IPS DF 6.9 (cell line): ENCODE measurements around the gene CNPY4.

Experiments
- DNase-seq: peaks from one replicate; pipeline ENCODE4 v3.0.0-alpha.2; 2013; ENCODE audit warnings: low read depth, low spot score
- H3K27ac ChIP-seq: one replicate; pipeline ENCODE4 v1.5.1; 2013; ENCODE audit warnings: low read length, control low read depth
- H3K27me3 ChIP-seq: 2 replicates; pipeline ENCODE4 v1.6.1; 2013; ENCODE audit warnings: mild to moderate bottlenecking, low read length; ENCODE audit not compliant: control insufficient read depth, insufficient read depth
- H3K36me3 ChIP-seq: 2 replicates; pipeline ENCODE4 v1.6.1; 2013; ENCODE audit warnings: low read length; ENCODE audit not compliant: control insufficient read depth, insufficient read depth
- H3K4me1 ChIP-seq: 2 replicates; pipeline ENCODE4 v1.6.1; 2013; ENCODE audit warnings: low read length; ENCODE audit not compliant: control insufficient read depth, insufficient read depth
- H3K4me3 ChIP-seq: 2 replicates; pipeline ENCODE4 v1.5.1; 2013; ENCODE audit warnings: mild to moderate bottlenecking, low read length
- H3K9me3 ChIP-seq: 2 replicates; pipeline ENCODE4 v1.6.1; 2013; ENCODE audit warnings: low read length, inconsistent platforms; ENCODE audit not compliant: control insufficient read depth, insufficient read depth
- WGBS: extraction: QIAGEN DNeasy Blood & Tissue Kit; methylation state at CpG from one replicate; pipeline ENCODE4 v1.1.7; 2013; ENCODE audit warnings: mixed read lengths, missing lambda C conversion rate; ENCODE audit not compliant: insufficient read length, insufficient coverage; 5-methylcytosine and 5-hydroxymethylcytosine counted together

CNPY4 gene

DNA sequence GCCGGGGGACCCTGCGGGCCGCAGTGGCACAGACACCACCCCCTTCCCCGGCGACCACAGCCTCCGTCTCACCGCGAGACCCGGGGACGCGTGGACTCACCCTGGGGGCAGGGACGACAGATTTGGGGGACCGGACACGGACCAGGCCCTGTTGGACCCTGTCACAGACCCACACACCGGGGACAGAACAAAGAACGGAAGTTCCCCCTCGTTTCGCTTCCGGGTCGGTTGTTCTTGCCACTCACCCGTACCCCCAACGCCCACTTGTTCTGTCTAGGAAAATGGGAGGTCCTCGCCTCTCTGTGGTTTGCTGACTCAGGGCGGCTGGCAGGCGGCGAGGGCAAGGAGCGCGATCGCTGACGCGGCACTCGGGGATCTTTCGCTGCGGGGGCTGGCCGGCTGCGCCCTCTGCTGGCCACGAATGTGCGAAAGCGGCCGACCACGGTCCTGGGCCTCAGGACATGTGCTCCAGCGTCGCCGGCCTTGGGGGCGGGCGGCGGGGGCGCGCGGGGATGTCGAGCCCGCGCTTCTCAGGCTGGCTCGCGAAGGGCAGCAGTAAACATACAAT is 37.8 kb upstream of the CNPY4 start, which contains the start of gene ZNF3:
TSS of gene ZNF3 (minus strand) at position 189 of the 568 bp plus-strand sequence. CDS start 4,366 bp downstream, outside the sequence.
- DNase-seq: peak; percentile 98
- H3K4me3 ChIP-seq: peak within 1 kb of the TSS; percentile 96
- WGBS: no CpG with 5 or more reads among the region's 55 CpGs

DNA sequence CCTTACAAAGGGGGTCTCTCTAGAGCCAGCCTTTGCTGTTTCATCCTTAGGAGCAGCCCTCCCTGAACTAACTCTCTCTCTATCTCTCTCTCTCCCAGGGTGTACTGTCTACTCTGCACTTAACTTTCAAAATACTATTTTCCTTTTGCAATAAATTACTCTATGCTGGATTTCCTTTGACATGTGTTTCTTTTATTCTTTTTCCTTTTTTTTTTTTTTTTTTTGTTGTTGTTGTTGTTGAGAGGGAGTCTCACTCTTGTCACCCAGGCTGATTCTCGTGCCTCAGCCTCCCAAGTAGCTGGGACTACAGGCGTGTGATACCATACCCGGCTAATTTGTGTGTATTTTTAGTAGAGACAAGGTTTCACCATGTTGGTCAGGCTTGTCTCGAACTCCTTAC is 36.5 kb upstream of the CNPY4 start:
- no peak for DNase-seq
- no peak overlapping the region for H3K4me3 ChIP-seq
- H3K9me3 ChIP-seq: no peaks in the 10 kb centered on the region
- no peaks in the 10 kb centered on the region for H3K27me3 ChIP-seq
- WGBS: no CpG with 5 or more reads among the region's 4 CpGs
- peaks cover 3% of the 10 kb centered on the region; the same call in 1 of the 2 replicates for H3K4me1 ChIP-seq
- no peak overlapping the region for H3K27ac ChIP-seq
- H3K36me3 ChIP-seq: peaks cover 4% of the 10 kb centered on the region; the same call in 1 of the 2 replicates

More for the DNA sequence above, 37.8 kb upstream of the CNPY4 start, which contains the start of gene ZNF3:
- peaks cover 10% of the 10 kb centered on the region; the same call in 1 of the 2 replicates for H3K36me3 ChIP-seq
- no peaks in the 10 kb centered on the region for H3K9me3 ChIP-seq
- no peak within 1 kb of the TSS for H3K27ac ChIP-seq
- no peaks in the 10 kb centered on the region for H3K27me3 ChIP-seq
- peaks cover 3% of the 10 kb centered on the region; the same call in 1 of the 2 replicates for H3K4me1 ChIP-seq

DNA sequence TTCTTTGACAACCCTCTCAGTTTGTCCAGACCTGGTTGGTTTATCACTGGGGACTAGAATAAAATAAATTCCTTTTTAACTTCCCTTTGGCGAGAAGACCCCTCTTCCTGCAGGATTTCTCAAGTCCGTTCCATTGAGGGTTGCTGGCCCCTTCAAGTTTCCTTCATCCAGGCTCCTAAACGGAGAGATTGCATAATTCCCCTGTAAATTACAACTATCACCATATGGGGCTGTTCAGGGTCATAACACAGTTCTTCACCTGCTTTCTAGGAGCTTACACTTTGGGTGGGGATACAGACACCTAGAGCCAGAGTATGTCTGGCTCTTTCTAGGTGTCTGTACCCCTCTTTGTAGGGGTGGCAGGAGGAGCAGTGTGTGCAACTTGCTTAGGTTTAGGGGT is 33.9 kb upstream of the CNPY4 start:
- Histone ChIP-seq H3K9me3 (no peaks in the 10 kb centered on the region), H3K27me3 (no peaks in the 10 kb centered on the region), H3K4me3 (no peak overlapping the region), H3K4me1 (no peaks in the 10 kb centered on the region), H3K27ac (no peak overlapping the region), H3K36me3 (peaks cover 3% of the 10 kb centered on the region; the same call in 1 of the 2 replicates)
- DNase-seq: no peak
- no CpG with 5 or more reads among the region's 3 CpGs for WGBS

DNA sequence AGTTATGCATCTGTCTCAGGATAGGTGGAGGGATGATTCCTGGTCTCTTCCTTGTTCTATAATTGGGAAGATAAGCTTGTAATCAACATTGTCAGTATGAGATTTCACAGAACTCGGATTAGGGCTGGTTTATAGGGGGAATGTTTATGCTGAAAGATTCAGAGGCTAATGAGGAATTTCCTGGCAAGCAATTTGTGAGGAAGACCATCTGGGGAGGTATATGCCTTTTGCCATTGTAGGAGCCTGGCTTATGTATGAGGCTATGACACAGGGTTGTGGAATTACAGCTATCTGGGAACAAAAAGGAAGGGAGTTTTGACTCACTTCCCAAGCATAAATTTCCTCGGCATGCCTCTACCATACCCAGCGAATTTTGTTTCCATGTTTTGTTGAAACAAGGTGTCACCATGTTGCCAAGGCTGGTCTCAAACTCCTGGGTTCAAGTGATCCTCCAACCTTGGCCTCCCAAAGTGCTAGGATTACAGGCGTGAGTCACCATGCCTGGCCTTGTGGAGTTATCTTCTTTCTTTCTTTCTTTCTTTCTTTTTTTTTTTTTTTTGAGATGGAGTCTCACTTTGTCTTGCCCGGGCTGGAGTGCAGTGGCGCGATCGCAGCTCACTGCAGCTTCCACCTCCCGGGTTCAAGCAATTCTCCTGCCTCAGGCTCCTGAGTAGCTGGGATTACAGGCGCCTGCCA is 32.2 kb upstream of the CNPY4 start:
- no peaks in the 10 kb centered on the region for H3K9me3 ChIP-seq
- H3K27me3 ChIP-seq: no peaks in the 10 kb centered on the region
- peaks cover 17% of the 10 kb centered on the region; the same call in 1 of the 2 replicates for H3K36me3 ChIP-seq
- no CpG with 5 or more reads among the region's 10 CpGs for WGBS
- no peak for DNase-seq
- no peaks in the 10 kb centered on the region for H3K4me1 ChIP-seq
- H3K4me3 ChIP-seq: no peak overlapping the region
- H3K27ac ChIP-seq: no peak overlapping the region

DNA sequence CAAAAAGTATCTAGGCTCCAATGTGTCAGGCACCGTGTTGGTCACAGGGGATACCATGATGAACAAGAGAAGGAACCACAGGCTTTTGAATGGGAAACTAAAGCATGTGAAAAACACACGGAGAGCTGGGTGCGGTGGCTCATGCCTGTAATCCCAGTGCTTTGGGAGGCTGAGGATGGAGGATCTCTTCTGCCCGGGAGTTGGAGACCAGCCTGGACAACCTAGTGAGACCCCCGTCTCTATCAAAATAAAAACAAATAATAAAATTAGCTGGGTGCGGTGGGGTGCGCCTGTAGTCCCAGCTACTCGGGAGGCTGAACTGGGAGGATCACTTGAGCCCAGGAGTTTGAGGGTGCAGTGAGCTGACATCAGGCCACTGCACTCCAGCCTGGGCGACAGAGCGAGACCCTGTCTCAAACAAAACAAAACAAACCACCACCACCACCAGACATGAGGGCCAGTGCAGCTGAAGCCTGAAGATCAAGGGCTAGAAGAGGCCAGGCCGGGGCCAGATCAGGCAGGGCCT is 31.3 kb upstream of the CNPY4 start:
- Histone ChIP-seq H3K4me3 (peak overlapping the region; percentile 88; the same call in 1 of the 2 replicates), H3K36me3 (peaks cover 26% of the 10 kb centered on the region), H3K27me3 (no peaks in the 10 kb centered on the region), H3K4me1 (no peaks in the 10 kb centered on the region), H3K27ac (no peak overlapping the region), H3K9me3 (no peaks in the 10 kb centered on the region)
- no CpG with 5 or more reads among the region's 11 CpGs for WGBS
- no peak for DNase-seq

DNA sequence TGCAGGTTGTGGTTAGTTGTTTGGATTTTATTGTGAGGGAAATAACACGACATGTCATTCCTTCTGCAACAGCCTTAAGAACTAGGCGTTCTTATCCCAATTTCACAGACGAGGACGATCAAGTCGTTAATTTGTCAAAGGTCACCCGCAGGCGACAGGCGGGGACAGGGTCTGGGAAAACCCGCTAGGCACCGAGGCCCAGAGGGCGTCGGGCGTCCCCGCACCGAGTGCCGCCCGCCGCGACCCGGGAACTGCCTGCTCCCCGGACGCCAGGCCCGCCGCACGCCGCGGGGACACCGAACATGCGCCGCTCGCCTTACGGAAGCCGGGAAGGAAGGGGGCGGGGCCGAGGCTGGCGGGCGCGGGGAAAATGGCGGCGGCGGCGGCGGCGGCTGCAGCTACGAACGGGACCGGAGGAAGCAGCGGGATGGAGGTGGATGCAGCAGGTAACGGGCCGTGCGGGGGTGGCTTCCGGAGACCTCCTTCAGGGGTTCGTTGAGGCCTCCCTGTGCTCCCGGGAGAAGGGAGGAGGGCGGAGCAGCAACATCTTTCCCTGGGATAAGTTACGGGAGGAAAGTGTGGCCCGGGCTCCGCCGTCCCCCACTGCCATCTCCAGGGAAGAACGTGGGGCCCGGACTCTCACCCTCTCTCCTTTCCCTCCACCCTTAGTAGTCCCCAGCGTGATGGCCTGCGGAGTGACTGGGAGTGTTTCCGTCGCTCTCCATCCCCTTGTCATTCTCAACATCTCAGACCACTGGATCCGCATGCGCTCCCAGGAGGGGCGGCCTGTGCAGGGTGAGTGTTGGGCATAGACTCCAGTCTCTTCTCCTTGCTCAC is 30.6 kb upstream of the CNPY4 start, which contains the start of gene COPS6:
TSS of gene COPS6 (plus strand) at position 349 of the 837 bp plus-strand sequence. CDS start at position 371, 22 bp downstream.
- no peak for DNase-seq

DNA sequence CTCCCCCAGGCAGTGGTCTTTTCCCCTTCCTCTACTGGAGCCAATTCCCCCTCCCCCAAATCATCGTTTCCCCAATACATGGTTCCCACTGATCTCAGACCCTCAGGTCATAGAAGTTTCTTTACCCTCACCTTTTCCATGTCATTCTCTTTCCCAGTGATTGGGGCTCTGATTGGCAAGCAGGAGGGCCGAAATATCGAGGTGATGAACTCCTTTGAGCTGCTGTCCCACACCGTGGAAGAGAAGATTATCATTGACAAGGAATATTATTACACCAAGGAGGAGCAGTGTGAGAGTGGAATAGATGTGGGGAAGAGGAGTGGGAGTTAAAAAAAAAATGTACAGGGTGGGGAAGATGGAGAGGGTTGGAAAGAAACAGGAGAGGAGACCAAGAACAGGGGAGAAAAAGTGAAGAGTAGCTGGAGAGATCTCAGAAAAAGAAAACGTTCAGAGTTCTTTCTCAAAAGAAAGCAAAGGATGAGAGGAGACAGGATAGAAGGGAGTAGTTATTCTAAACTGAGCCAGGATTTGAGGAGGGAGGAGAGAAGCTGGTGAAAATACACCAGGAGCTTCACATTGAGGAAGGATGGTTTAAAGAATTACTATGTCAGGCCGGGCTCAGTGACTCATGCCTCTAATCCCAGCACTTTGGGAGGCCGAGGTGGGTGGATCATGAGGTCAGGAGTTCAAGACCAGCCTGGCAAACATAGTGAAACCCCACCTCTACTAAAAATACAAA is 29.8 kb upstream of the CNPY4 start:
- H3K27ac ChIP-seq: no peak overlapping the region
- H3K36me3 ChIP-seq: peaks cover 37% of the 10 kb centered on the region
- peak overlapping the region; percentile 88; the same call in 1 of the 2 replicates for H3K4me3 ChIP-seq
- H3K4me1 ChIP-seq: no peaks in the 10 kb centered on the region
- DNase-seq: no peak
- WGBS: no CpG with 5 or more reads among the region's 7 CpGs
- H3K9me3 ChIP-seq: no peaks in the 10 kb centered on the region
- H3K27me3 ChIP-seq: no peaks in the 10 kb centered on the region

More for the DNA sequence above, 30.6 kb upstream of the CNPY4 start, which contains the start of gene COPS6:
- Histone ChIP-seq H3K27ac (no peak within 1 kb of the TSS), H3K4me3 (peak within 1 kb of the TSS; percentile 88), H3K4me1 (no peaks in the 10 kb centered on the region), H3K36me3 (peaks cover 33% of the 10 kb centered on the region), H3K27me3 (no peaks in the 10 kb centered on the region), H3K9me3 (no peaks in the 10 kb centered on the region)
- WGBS: no CpG with 5 or more reads among the region's 68 CpGs

DNA sequence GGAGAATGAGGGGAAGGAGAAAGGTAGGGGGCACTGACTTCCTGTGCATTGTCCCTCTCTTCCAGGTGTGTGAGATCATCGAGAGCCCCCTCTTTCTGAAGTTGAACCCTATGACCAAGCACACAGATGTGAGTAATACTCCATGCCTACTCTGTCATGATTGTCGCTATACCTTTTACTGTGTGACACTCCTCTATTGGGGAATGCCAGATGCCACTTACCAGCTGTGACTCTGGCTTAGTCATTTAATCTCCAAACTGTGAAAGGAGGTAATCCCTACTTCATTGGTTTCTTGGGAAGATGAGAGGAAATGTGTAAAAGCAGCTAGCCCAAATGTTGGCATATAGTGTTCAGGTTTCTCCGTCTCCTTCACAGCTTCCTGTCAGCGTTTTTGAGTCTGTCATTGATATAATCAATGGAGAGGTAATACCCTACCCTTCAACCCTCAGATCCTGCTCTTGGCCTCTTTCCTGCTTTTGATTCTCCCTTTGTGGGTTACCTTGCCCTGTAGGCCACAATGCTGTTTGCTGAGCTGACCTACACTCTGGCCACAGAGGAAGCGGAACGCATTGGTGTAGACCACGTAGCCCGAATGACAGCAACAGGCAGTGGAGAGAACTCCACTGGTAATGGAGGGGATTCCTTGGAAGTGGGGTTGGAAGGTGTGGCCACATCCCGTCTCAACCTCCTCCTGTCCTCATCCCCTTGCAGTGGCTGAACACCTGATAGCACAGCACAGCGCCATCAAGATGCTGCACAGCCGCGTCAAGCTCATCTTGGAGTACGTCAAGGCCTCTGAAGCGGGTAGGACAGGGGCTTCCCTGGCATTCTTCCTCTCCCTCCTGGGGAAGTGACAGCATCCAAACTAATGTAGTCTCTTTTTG is 28.7 kb upstream of the CNPY4 start:
- WGBS: no CpG with 5 or more reads among the region's 14 CpGs

More for the DNA sequence above, 28.7 kb upstream of the CNPY4 start:
- Histone ChIP-seq H3K27me3 (no peaks in the 10 kb centered on the region), H3K36me3 (peaks cover 47% of the 10 kb centered on the region), H3K27ac (no peak overlapping the region), H3K9me3 (no peaks in the 10 kb centered on the region), H3K4me3 (no peak overlapping the region), H3K4me1 (no peaks in the 10 kb centered on the region)
- no peak for DNase-seq
